Measurements from ENCODE around the gene FOLR1. TPM values are rescaled to one million over a fixed set of nuclear protein-coding genes. Genes with fewer than 3 reads are reported as not detected.

FOLR1 gene
- total and polyA plus RNA-seq, 11 donors: 0.08 to 0.79 (median 0.30) TPM; not detected in 7

GRCh38 chr11:72222907-72223614, 31.1 kb downstream of the FOLR1 start:
- DNase-seq (peak; percentile 96 to 98 (median 97)), ATAC-seq (peak; percentile 89 to 96 (median 92))
- WGBS, 4 donors: 0% methylated on average over 19 to 47 of the region's 47 CpGs
- TF ChIP-seq POLR2A (IDR thresholded peaks at IDR 0.05) (peak; percentile 86 to 91), CTCF (IDR thresholded peaks at IDR 0.05) (peak; percentile 17 to 68 (median 46))
- intact Hi-C loops (cut with DNase I): loop anchor here in 5 of 10 donors (1.0 to 10.0 kb wide), 7 partner anchors 110 to 208 kb away; partner anchors contain the start of gene ANAPC15 (in 3 of the 5)
- Histone ChIP-seq H3K4me3 (peak overlapping the region; percentile 58 to 99 (median 88)), H3K27me3 (peaks cover 0 to 4% (median 0%) of the 10 kb centered on the region in 9 donors), H3K4me1 (peaks cover 0 to 52% (median 17%) of the 10 kb centered on the region in 12 donors), H3K27ac (peak overlapping the region; percentile 90 to 100 (median 99)), H3K36me3 (peaks cover 0 to 12% (median 8%) of the 10 kb centered on the region in 9 donors), H3K9me3 (no peaks in the 10 kb centered on the region)

GRCh38 chr11:72223615-72224563, 31.9 kb downstream of the FOLR1 start:
- H3K9me3 ChIP-seq: no peaks in the 10 kb centered on the region
- DNase-seq (peak; percentile 81 to 89 (median 86)), ATAC-seq (peak; percentile 37 to 86 (median 71))
- 0 to 1% (median 0%) methylated on average over 22 to 84 of the region's 84 CpGs for WGBS, 4 donors
- peak overlapping the region; percentile 90 to 100 (median 99) for H3K27ac ChIP-seq
- TF ChIP-seq POLR2A (IDR thresholded peaks at IDR 0.05) (no peak), CTCF (IDR thresholded peaks at IDR 0.05) (no peak)
- no peaks in the 10 kb centered on the region for H3K27me3 ChIP-seq
- peaks cover 0 to 20% (median 16%) of the 10 kb centered on the region in 9 donors for H3K36me3 ChIP-seq
- peak overlapping the region; percentile 58 to 99 (median 88) for H3K4me3 ChIP-seq
- intact Hi-C loops (cut with DNase I): loop anchor here in 5 of 10 donors (1.0 to 10.0 kb wide), 7 partner anchors 111 to 209 kb away; partner anchors contain the start of gene ANAPC15 (in 3 of the 5)
- peaks cover 0 to 44% (median 17%) of the 10 kb centered on the region in 12 donors for H3K4me1 ChIP-seq

- Histone ChIP-seq H3K4me3 (peak within 1 kb of the TSS; percentile 58 to 99 (median 88)), H3K27ac (peak within 1 kb of the TSS; percentile 90 to 100 (median 99)), H3K9me3 (no peaks in the 10 kb centered on the region), H3K27me3 (no peaks in the 10 kb centered on the region), H3K4me1 (peaks cover 0 to 40% (median 17%) of the 10 kb centered on the region in 12 donors), H3K36me3 (peaks cover 0 to 29% (median 25%) of the 10 kb centered on the region in 9 donors)
- ATAC-seq (peak in 2 of 4 donors; percentile 1 to 8), DNase-seq (peak in 4 of 5 donors; percentile 63 to 78 (median 66))
- TF ChIP-seq POLR2A (IDR thresholded peaks at IDR 0.05) (no peak), CTCF (IDR thresholded peaks at IDR 0.05) (no peak)
- WGBS, 4 donors: 0 to 1% (median 1%) methylated on average over 23 to 81 of the region's 81 CpGs
- intact Hi-C loops (cut with DNase I): loop anchor here in 5 of 10 donors (5.0 to 10.0 kb wide), 5 partner anchors 112 to 210 kb away; partner anchors contain the start of gene ANAPC15 (in 1 of the 5)
Observed at GRCh38 chr11:72224564-72225410, 32.8 kb downstream of the FOLR1 start, which contains the start of gene INPPL1. TSS of gene INPPL1 (plus strand) at chr11:72224767. CDS start at chr11:72224985, 218 bp downstream.
